GM21423 (cell line): ENCODE data around the gene PEX13.
A peak's percentile ranks its signal among the peaks of the same experiment; 100 is the strongest.
"Not testable (repeated sequence)": the region's sequence is repeated elsewhere in the genome, so short reads cannot be mapped to it uniquely, and the experiment has no call there.

Experiments used
- ATAC-seq: cut with Tn5 transposase; IDR thresholded peaks from one replicate; pipeline ENCODE4 v1.9.1; 2021; ENCODE audit warnings: mild to moderate bottlenecking, moderate library complexity; ENCODE audit not compliant: unreplicated experiment

Gene PEX13

GRCh38 chr2:61006486-61007105, 10.9 kb upstream of the PEX13 start:
- ATAC-seq = no peak

- no peak for ATAC-seq
These were observed 8.2 kb upstream of the PEX13 start for GRCh38 chr2:61009355-61009754.

- ATAC-seq = no peak
These were observed 5.8 kb upstream of the PEX13 start for GRCh38 chr2:61011678-61012077.

- not testable (repeated sequence) for ATAC-seq
These were observed 5.2 kb upstream of the PEX13 start for GRCh38 chr2:61012303-61012702.

GRCh38 chr2:61013382-61013781, 4.1 kb upstream of the PEX13 start:
- no peak for ATAC-seq

- no peak for ATAC-seq
These were observed 2.8 kb upstream of the PEX13 start for GRCh38 chr2:61014763-61015162.

GRCh38 chr2:61015976-61016375, 1.5 kb upstream of the PEX13 start:
- no peak for ATAC-seq

- peak; percentile 7 for ATAC-seq
These were observed 1.0 kb upstream of the PEX13 start for GRCh38 chr2:61016392-61017002.

- peak; percentile 64 for ATAC-seq
These were observed 441 bp upstream of the PEX13 start for GRCh38 chr2:61017003-61017555.

GRCh38 chr2:61018318-61018755, 817 bp downstream of the PEX13 start:
- ATAC-seq = no peak

- no peak for ATAC-seq
These were observed 1.3 kb downstream of the PEX13 start for GRCh38 chr2:61018798-61019197.

- no peak for ATAC-seq
These were observed 3.7 kb downstream of the PEX13 start for GRCh38 chr2:61021228-61021660.

- no peak for ATAC-seq
These were observed 6.2 kb downstream of the PEX13 start for GRCh38 chr2:61023670-61024069.

GRCh38 chr2:61029533-61029932, 12.0 kb downstream of the PEX13 start:
- ATAC-seq = no peak

GRCh38 chr2:61034592-61034991, 17.1 kb downstream of the PEX13 start:
- ATAC-seq = not testable (repeated sequence)

- not testable (repeated sequence) for ATAC-seq
These were observed 19.1 kb downstream of the PEX13 start for GRCh38 chr2:61036643-61037042.

- no peak for ATAC-seq
These were observed 25.3 kb downstream of the PEX13 start for GRCh38 chr2:61042807-61043206.

- ATAC-seq = no peak
These were observed 27.1 kb downstream of the PEX13 start for GRCh38 chr2:61044636-61045035.

GRCh38 chr2:61045226-61045625, 27.7 kb downstream of the PEX13 start:
- no peak for ATAC-seq

- no peak for ATAC-seq
These were observed 28.5 kb downstream of the PEX13 start for GRCh38 chr2:61045999-61046398.

GRCh38 chr2:61055557-61055956, 38.0 kb downstream of the PEX13 start:
- no peak for ATAC-seq

- no peak for ATAC-seq
These were observed 40.0 kb downstream of the PEX13 start for GRCh38 chr2:61057562-61057961.
